Neural progenitor cell (in vitro differentiated cells): Measurements from ENCODE around the gene FOXK1. TPM values are rescaled to one million over a fixed set of nuclear protein-coding genes. Genes with fewer than 3 reads are reported as not detected.

Source experiments
- DNase-seq: peaks from one replicate; pipeline ENCODE4 v3.0.0-alpha.2; 2016; ENCODE audit warnings: low spot score
- H2AFZ ChIP-seq: fragments of 200-600 bp; sonication (generic); replicated peaks from 2 replicates; pipeline ENCODE4 v1.6.1; 2016; ENCODE audit warnings: antibody characterized with exemption
- H3F3A ChIP-seq: fragments of 200-600 bp; sonication (generic); 2 replicates; pipeline ENCODE4 v1.6.1; 2016; ENCODE audit warnings: antibody characterized with exemption, low read depth
- H3K27ac ChIP-seq: fragments of 200-600 bp; sonication (generic); 2 replicates; pipeline ENCODE4 v1.5.1; 2016; ENCODE audit warnings: mild to moderate bottlenecking
- H3K27me3 ChIP-seq: fragments of 200-600 bp; sonication (generic); 2 replicates; pipeline ENCODE4 v1.6.1; 2016; ENCODE audit warnings: mild to moderate bottlenecking, moderate library complexity
- H3K36me3 ChIP-seq: fragments of 200-600 bp; sonication (generic); 2 replicates; pipeline ENCODE4 v1.5.1; 2016
- H3K4me1 ChIP-seq: fragments of 200-600 bp; sonication (generic); 2 replicates; pipeline ENCODE4 v1.6.1; 2016; ENCODE audit warnings: mixed run types
- H3K4me2 ChIP-seq: fragments of 200-600 bp; sonication (generic); 2 replicates; pipeline ENCODE4 v1.6.1; 2016
- H3K4me3 ChIP-seq: fragments of 200-600 bp; sonication (generic); 2 replicates; pipeline ENCODE4 v1.5.1; 2016
- H3K79me2 ChIP-seq: fragments of 200-600 bp; sonication (generic); 2 replicates; pipeline ENCODE4 v1.6.1; 2016; ENCODE audit warnings: low read depth
- H3K9ac ChIP-seq: fragments of 200-600 bp; sonication (generic); 2 replicates; pipeline ENCODE4 v1.6.1; 2016
- H3K9me3 ChIP-seq: fragments of 200-600 bp; sonication (generic); 2 replicates; pipeline ENCODE4 v1.5.1; 2016; ENCODE audit warnings: low read depth
- H4K20me1 ChIP-seq: fragments of 200-600 bp; sonication (generic); 2 replicates; pipeline ENCODE4 v1.6.1; 2016; ENCODE audit warnings: low read depth
- H3K27ac Mint-ChIP-seq: 3 replicates; pipeline ENCODE4 v1.8.0; 2021; ENCODE audit warnings: mixed read lengths
- H3K27me3 Mint-ChIP-seq: 2 replicates; pipeline ENCODE4 v1.8.0; 2022; ENCODE audit warnings: low read depth, mild to moderate bottlenecking, inconsistent platforms, moderate library complexity, mixed read lengths; ENCODE audit not compliant: insufficient read depth
- H3K36me3 Mint-ChIP-seq: 3 replicates; pipeline ENCODE4 v1.8.0; 2021; ENCODE audit warnings: mixed read lengths
- H3K4me1 Mint-ChIP-seq: 3 replicates; pipeline ENCODE4 v1.8.0; 2021; ENCODE audit warnings: mixed read lengths
- H3K4me3 Mint-ChIP-seq: 3 replicates; pipeline ENCODE4 v1.8.0; 2021; ENCODE audit warnings: mild to moderate bottlenecking, moderate library complexity, mixed read lengths
- H3K9me3 Mint-ChIP-seq: 3 replicates; pipeline ENCODE4 v1.8.0; 2020; ENCODE audit warnings: mixed read lengths
- CTCF ChIP-seq: fragments of 200-600 bp; sonication (generic); IDR thresholded peaks from 2 replicates; pipeline ENCODE4 v1.5.1; 2017; ENCODE audit warnings: antibody characterized with exemption, mild to moderate bottlenecking
- EZH2 ChIP-seq: fragments of 200-600 bp; sonication (generic); IDR thresholded peaks from 2 replicates; pipeline ENCODE4 v1.6.1; 2017; ENCODE audit warnings: antibody characterized with exemption, mild to moderate bottlenecking, moderate library complexity
- EZH2phosphoT487 ChIP-seq: fragments of 200-600 bp; sonication (generic); IDR thresholded peaks from 2 replicates; pipeline ENCODE4 v1.6.1; 2017; ENCODE audit warnings: antibody characterized with exemption
- total RNA-seq: library from RNA; depleted of rRNA; stranded (reverse); fragments of >200 nt; gene quantifications from 2 replicates; pipeline ENCODE4 v1.2.3, GENCODE V29; 2015; ENCODE audit warnings: low replicate concordance

FOXK1 gene
- total RNA-seq, 1 donor from 2014 or later, result 11.1 TPM

- H3K36me3 ChIP-seq, result no peaks in the 10 kb centered on the region
- peaks cover 4% of the 10 kb centered on the region for H4K20me1 ChIP-seq
- no peak overlapping the region for H3K27ac Mint-ChIP-seq
- H3K36me3 Mint-ChIP-seq, result no peaks in the 10 kb centered on the region
- H3K4me2 ChIP-seq, result no peak overlapping the region
- H3F3A ChIP-seq, result no peaks in the 10 kb centered on the region
- H3K4me1 Mint-ChIP-seq, result peaks cover 10% of the 10 kb centered on the region
- no peaks in the 10 kb centered on the region for H3K9me3 Mint-ChIP-seq
- H3K79me2 ChIP-seq, result peaks cover 3% of the 10 kb centered on the region
- peaks cover 5% of the 10 kb centered on the region for H3K4me1 ChIP-seq
- H3K9me3 ChIP-seq, result no peaks in the 10 kb centered on the region
- H3K27ac ChIP-seq, result no peak overlapping the region
- H3K27me3 Mint-ChIP-seq, result peaks cover 6% of the 10 kb centered on the region
- H3K9ac ChIP-seq, result no peak overlapping the region
- H3K4me3 Mint-ChIP-seq, result no peak overlapping the region
- H3K4me3 ChIP-seq, result no peak overlapping the region
- no peak overlapping the region for H2AFZ ChIP-seq
- no peak for DNase-seq
- no peaks in the 10 kb centered on the region for H3K27me3 ChIP-seq
- TF ChIP-seq CTCF, result no peak
- TF ChIP-seq EZH2, result no peak
- no peak for TF ChIP-seq EZH2phosphoT487
Observed at GRCh38 chr7:4770886-4771285, 88.8 kb downstream of the FOXK1 start.

GRCh38 chr7:4771737-4772136 lies 89.6 kb downstream of the FOXK1 start:
- H4K20me1 ChIP-seq, result no peaks in the 10 kb centered on the region
- Mint-ChIP-seq H3K36me3 (no peaks in the 10 kb centered on the region), H3K9me3 (no peaks in the 10 kb centered on the region), H3K4me3 (no peak overlapping the region), H3K27ac (no peak overlapping the region), H3K27me3 (peaks cover 6% of the 10 kb centered on the region), H3K4me1 (peaks cover 15% of the 10 kb centered on the region)
- no peak overlapping the region for H2AFZ ChIP-seq
- H3K79me2 ChIP-seq, result peaks cover 12% of the 10 kb centered on the region
- H3K4me3 ChIP-seq, result no peak overlapping the region
- H3K27ac ChIP-seq, result no peak overlapping the region
- no peak for TF ChIP-seq EZH2phosphoT487
- TF ChIP-seq CTCF, result no peak
- TF ChIP-seq EZH2, result no peak
- no peak overlapping the region for H3K9ac ChIP-seq
- H3K4me1 ChIP-seq, result peaks cover 5% of the 10 kb centered on the region
- no peak overlapping the region for H3K4me2 ChIP-seq
- H3K36me3 ChIP-seq, result no peaks in the 10 kb centered on the region
- H3F3A ChIP-seq, result no peaks in the 10 kb centered on the region
- no peaks in the 10 kb centered on the region for H3K27me3 ChIP-seq
- H3K9me3 ChIP-seq, result no peaks in the 10 kb centered on the region
- DNase-seq, result no peak

- Mint-ChIP-seq H3K36me3 (no peaks in the 10 kb centered on the region), H3K27me3 (peaks cover 6% of the 10 kb centered on the region), H3K4me3 (no peak overlapping the region), H3K9me3 (no peaks in the 10 kb centered on the region), H3K4me1 (peaks cover 18% of the 10 kb centered on the region), H3K27ac (peak overlapping the region; percentile 73)
- no peaks in the 10 kb centered on the region for H3F3A ChIP-seq
- H3K27me3 ChIP-seq, result no peaks in the 10 kb centered on the region
- DNase-seq, result no peak
- H3K9me3 ChIP-seq, result no peaks in the 10 kb centered on the region
- H3K4me1 ChIP-seq, result peaks cover 5% of the 10 kb centered on the region
- H3K79me2 ChIP-seq, result peaks cover 16% of the 10 kb centered on the region
- no peak overlapping the region for H3K4me3 ChIP-seq
- no peak overlapping the region for H2AFZ ChIP-seq
- no peaks in the 10 kb centered on the region for H4K20me1 ChIP-seq
- TF ChIP-seq EZH2phosphoT487 (no peak), EZH2 (no peak), CTCF (no peak)
- no peak overlapping the region for H3K27ac ChIP-seq
- H3K9ac ChIP-seq, result no peak overlapping the region
- H3K36me3 ChIP-seq, result no peaks in the 10 kb centered on the region
- H3K4me2 ChIP-seq, result no peak overlapping the region
Observed at GRCh38 chr7:4772306-4772705, 90.2 kb downstream of the FOXK1 start.
